Subcutaneous adipose tissue (tissue), 4 donors: Measurements from ENCODE around the gene TMEM163. TPM values are rescaled to one million over a fixed set of nuclear protein-coding genes. Genes with fewer than 3 reads are reported as not detected.

Source experiments
- CTCF ChIP-seq: fragments of 450-650 bp; IDR thresholded peaks from one replicate; pipeline ENCODE4 v1.5.1; 2016; ENCODE audit warnings: low read depth, mild to moderate bottlenecking, control low read depth, antibody characterized with exemption, moderate library complexity
- total RNA-seq, 4 donors: library from RNA; depleted of rRNA; stranded (reverse); fragments of >200 nt; gene quantifications; one replicate each; pipeline ENCODE4 v1.1.0, GENCODE V29; 2016

Gene TMEM163
- total RNA-seq, 4 donors from 2014 or later, result 0.16 to 3.2 TPM; not detected in 2

- TF ChIP-seq CTCF, result no peak
These were observed 273.7 kb downstream of the TMEM163 start for GRCh38 chr2:134445116-134445515.

- TF ChIP-seq CTCF, result no peak
These were observed 274.9 kb downstream of the TMEM163 start for GRCh38 chr2:134443814-134444480.

GRCh38 chr2:134441153-134441863 is 277.5 kb downstream of the TMEM163 start:
- no peak for TF ChIP-seq CTCF

- TF ChIP-seq CTCF, result no peak
These were observed 278.4 kb downstream of the TMEM163 start for GRCh38 chr2:134440336-134440909.

- TF ChIP-seq CTCF, result no peak
These were observed 280.4 kb downstream of the TMEM163 start for GRCh38 chr2:134438371-134438770.

GRCh38 chr2:134436706-134437105 is 282.1 kb downstream of the TMEM163 start:
- TF ChIP-seq CTCF, result no peak

- TF ChIP-seq CTCF, result no peak
These were observed 282.9 kb downstream of the TMEM163 start for GRCh38 chr2:134435936-134436335.
